IMR-90 (cell line): ENCODE data around the gene STARD10. TPM values are rescaled to one million over a fixed set of nuclear protein-coding genes. Genes with fewer than 3 reads are reported as not detected.

Source experiments
- ATAC-seq: fragments of 200-7000 bp; cut with Tn5 transposase; 2 replicates; pipeline ENCODE4 v1.9.1; 2020; ENCODE audit warnings: low read depth, mild to moderate bottlenecking, moderate library complexity
- BruUV-seq: library from RNA; stranded (reverse); fragments of 400-500 nt; replicated peaks from 2 replicates; lab custom pipeline; 2021; lab: Mats Ljungman, UMichigan
- CTCF ChIA-PET: fragments of 300-600 bp; formaldehyde crosslinking; extraction: SDS; loops from one replicate; lab custom pipeline; 2021; ENCODE audit warnings: antibody characterized with exemption; lab: Yijun Ruan, JAX
- POLR2A ChIA-PET: fragments of 300-600 bp; sonication (Branson Sonifier 250); formaldehyde crosslinking; loops from one replicate; lab custom pipeline; 2022; ENCODE audit warnings: antibody characterized with exemption; ENCODE audit not compliant: unreplicated experiment; lab: Charles Lee
- DNase-seq: peaks from one replicate; pipeline ENCODE4 v3.0.0; 2013
- H2AFZ ChIP-seq: replicated peaks from 2 replicates; pipeline ENCODE3; 2013; ENCODE audit warnings: low read length, mild to moderate bottlenecking; ENCODE audit not compliant: poor library complexity
- H2AK5ac ChIP-seq: 2 replicates; pipeline ENCODE4 v1.6.1; 2013; ENCODE audit warnings: low read depth, low read length, inconsistent platforms
- H2AK9ac ChIP-seq: replicated peaks from 2 replicates; pipeline ENCODE3; 2013; ENCODE audit warnings: mild to moderate bottlenecking, low read depth, low read length, moderate library complexity; ENCODE audit not compliant: poor library complexity
- H2BK120ac ChIP-seq: 2 replicates; pipeline ENCODE4 v1.6.1; 2013; ENCODE audit warnings: low read depth, low read length, inconsistent platforms
- H2BK15ac ChIP-seq: 3 replicates; pipeline ENCODE4 v1.6.1; 2013; ENCODE audit warnings: low read depth, low read length, inconsistent platforms
- H2BK20ac ChIP-seq: 2 replicates; pipeline ENCODE4 v1.6.1; 2013; ENCODE audit warnings: low read depth, mild to moderate bottlenecking, inconsistent platforms, low read length, moderate library complexity
- H2BK5ac ChIP-seq: 2 replicates; pipeline ENCODE4 v1.6.1; 2013; ENCODE audit warnings: mild to moderate bottlenecking, low read depth, low read length, inconsistent platforms; ENCODE audit not compliant: poor library complexity, severe bottlenecking
- H3K14ac ChIP-seq: replicated peaks from 2 replicates; pipeline ENCODE4 v1.6.1; 2013; ENCODE audit warnings: low read depth, low read length, inconsistent platforms
- H3K18ac ChIP-seq: 2 replicates; pipeline ENCODE4 v1.6.1; 2013; ENCODE audit warnings: low read depth, low read length, control low read depth
- H3K23ac ChIP-seq: 2 replicates; pipeline ENCODE4 v1.6.1; 2013; ENCODE audit warnings: low read depth, low read length, inconsistent platforms
- H3K27ac ChIP-seq: 2 replicates; pipeline ENCODE4 v1.5.1; 2013; ENCODE audit warnings: mild to moderate bottlenecking, control low read depth, low read length; ENCODE audit not compliant: insufficient read depth
- H3K27me3 ChIP-seq: 2 replicates; pipeline ENCODE4 v1.6.1; 2013; ENCODE audit warnings: low read length; ENCODE audit not compliant: control insufficient read depth, insufficient read depth
- H3K36me3 ChIP-seq: 2 replicates; pipeline ENCODE4 v1.6.1; 2013; ENCODE audit warnings: low read length, mixed read lengths; ENCODE audit not compliant: control insufficient read depth, insufficient read depth
- H3K4ac ChIP-seq: 2 replicates; pipeline ENCODE4 v1.6.1; 2013; ENCODE audit warnings: low read depth, low read length, inconsistent platforms
- H3K4me1 ChIP-seq: 2 replicates; pipeline ENCODE4 v1.6.1; 2013; ENCODE audit warnings: low read length, mixed read lengths; ENCODE audit not compliant: control insufficient read depth, insufficient read depth
- H3K4me2 ChIP-seq: 2 replicates; pipeline ENCODE4 v1.6.1; 2013; ENCODE audit warnings: low read depth, mild to moderate bottlenecking, control low read depth, low read length, moderate library complexity
- H3K4me3 ChIP-seq: 2 replicates; pipeline ENCODE4 v1.5.1; 2013; ENCODE audit warnings: low read depth, mild to moderate bottlenecking, control low read depth, low read length, moderate library complexity; ENCODE audit not compliant: insufficient read depth
- H3K56ac ChIP-seq: 2 replicates; pipeline ENCODE4 v1.6.1; 2013; ENCODE audit warnings: low read length, inconsistent platforms; ENCODE audit not compliant: insufficient read depth; ENCODE audit errors: extremely low read depth
- H3K79me1 ChIP-seq, 2 experiments: 2 replicates each; pipeline ENCODE4 v1.6.1; 2013; ENCODE audit warnings: low read length in 2 of 2, inconsistent platforms in 1 of 2, low read depth in 1 of 2
- H3K9ac ChIP-seq: 2 replicates; pipeline ENCODE4 v1.6.1; 2013; ENCODE audit warnings: low read depth, low read length, control low read depth
- H3K9me1 ChIP-seq: 2 replicates; pipeline ENCODE4 v1.6.1; 2013; ENCODE audit warnings: low read length, inconsistent platforms; ENCODE audit not compliant: insufficient read depth
- H3K9me3 ChIP-seq: 2 replicates; pipeline ENCODE4 v1.6.1; 2013; ENCODE audit warnings: low read length; ENCODE audit not compliant: control insufficient read depth, insufficient read depth
- H4K20me1 ChIP-seq: 2 replicates; pipeline ENCODE4 v1.6.1; 2013; ENCODE audit warnings: low read length, inconsistent platforms; ENCODE audit not compliant: insufficient read depth
- H4K5ac ChIP-seq: 2 replicates; pipeline ENCODE4 v1.6.1; 2013; ENCODE audit warnings: mild to moderate bottlenecking, low read depth, low read length, control low read depth
- H4K8ac ChIP-seq, 2 experiments: 2 replicates each; pipeline ENCODE4 v1.6.1; 2013; ENCODE audit warnings: low read depth in 2 of 2, low read length in 2 of 2, control low read depth in 1 of 2, inconsistent platforms in 1 of 2
- H4K91ac ChIP-seq: 2 replicates; pipeline ENCODE4 v1.6.1; 2013; ENCODE audit warnings: low read depth, low read length, inconsistent platforms; ENCODE audit not compliant: insufficient read depth
- CHD1 ChIP-seq: IDR thresholded peaks from 2 replicates; pipeline ENCODE4 v1.6.1; 2012; ENCODE audit warnings: low read depth, low read length, improper control_type of control experiment
- CTCF ChIP-seq: conservative IDR thresholded peaks from 2 replicates; pipeline ENCODE4 v1.5.1; 2012; ENCODE audit warnings: mild to moderate bottlenecking, low read depth, low read length, improper control_type of control experiment
- RCOR1 ChIP-seq: IDR thresholded peaks from 2 replicates; pipeline ENCODE4 v1.6.1; 2012; ENCODE audit warnings: mild to moderate bottlenecking, low read length, improper control_type of control experiment; ENCODE audit not compliant: insufficient replicate concordance
- SMC3 ChIP-seq: fragments of 150-350 bp; IDR thresholded peaks from 2 replicates; pipeline ENCODE4 v1.6.1; 2016; ENCODE audit warnings: low read depth, mild to moderate bottlenecking, antibody characterized with exemption, low read length, moderate library complexity
- WGBS, 2 experiments: methylation state at CpG; one replicate each; pipeline versions ENCODE4 v1.1.5 to v1.1.7; 2013; ENCODE audit warnings: missing lambda C conversion rate in 2 of 2; ENCODE audit not compliant: insufficient read length in 1 of 2; ENCODE audit errors: extremely low coverage in 2 of 2; 5-methylcytosine and 5-hydroxymethylcytosine counted together
- dilution Hi-C: fragments of 300-500 bp; cut with HindIII; formaldehyde crosslinking; loops from one replicate; pipeline ENCODE4 v1.14.3; 2018; ENCODE audit warnings: low sequenced_read_pairs; ENCODE audit not compliant: unreplicated experiment
- in situ Hi-C: fragments of 300-500 bp; cut with MboI; formaldehyde crosslinking; loops from 3 replicates; pipeline ENCODE4 v1.14.3; 2019; ENCODE audit warnings: low sequenced_read_pairs, inconsistent platforms, mixed read lengths
- intact Hi-C: fragments of 100-400 bp; cut with micrococcal nuclease; formaldehyde crosslinking; loops from 2 replicates; pipeline ENCODE4 v1.10.0; 2022
- polyA plus RNA-seq, 3 experiments: library from polyadenylated mRNA; depleted of rRNA; stranded (reverse); fragments of >200 nt; gene quantifications; 2 replicates each; pipeline ENCODE4 v1.2.3, GENCODE V29; 2012; ENCODE audit warnings: low replicate concordance in 1 of 3
- total RNA-seq: library from RNA; depleted of rRNA; stranded (reverse); fragments of >200 nt; gene quantifications from 2 replicates; pipeline ENCODE4 v1.2.3, GENCODE V29; 2012

STARD10 gene
- total and polyA plus RNA-seq, 2 of the 4 experiments (the other 2 are of a cell fraction): 23.8 to 37.4 TPM

GRCh38 chr11:72832301-72833082 is 38.6 kb upstream of the STARD10 start:
- Histone ChIP-seq H4K8ac (no peak overlapping the region), H2AK9ac (no peak overlapping the region), H2BK120ac (no peak overlapping the region), H3K9me3 (no peaks in the 10 kb centered on the region), H3K9ac (no peak overlapping the region), H3K14ac (no peak overlapping the region), H3K79me1 (peaks cover 0 to 12% of the 10 kb centered on the region in 2 experiments; a peak in 1 of 4 replicates), H3K23ac (no peak overlapping the region), H3K4ac (0 out of 2 replicates have a peak overlapping the region, but pooled peaks have one; percentile 2), H3K4me1 (peaks cover 9% of the 10 kb centered on the region), H3K9me1 (peaks cover 5% of the 10 kb centered on the region), H3K27ac (no peak overlapping the region), H4K20me1 (no peaks in the 10 kb centered on the region), H3K36me3 (peaks cover 2% of the 10 kb centered on the region; the same call in 1 of the 2 replicates), H3K18ac (no peak overlapping the region), H3K4me2 (no peak overlapping the region), H2AK5ac (peak overlapping the region; percentile 37; the same call in 1 of the 2 replicates), H2AFZ (no peak overlapping the region), H2BK20ac (no peak overlapping the region), H4K91ac (no peak overlapping the region; the same call in 1 of the 2 replicates), H3K56ac (no peak overlapping the region; the same call in 1 of the 2 replicates), H4K5ac (no peak overlapping the region), H3K4me3 (no peak overlapping the region), H2BK15ac (no peak overlapping the region), H2BK5ac (no peak overlapping the region), H3K27me3 (no peaks in the 10 kb centered on the region)
- no TSS peak for BruUV-seq
- POLR2A ChIA-PET: no interaction called here
- in situ Hi-C loops (loop anchor here (5.0 kb wide), 2 partner anchors 345 to 455 kb away; no protein-coding TSS in a partner anchor), intact Hi-C loops (no loop called here), dilution Hi-C loops (no loop called here)
- CTCF ChIA-PET: interaction anchor here (1.0 to 3.2 kb wide), 5 partner anchors 9 to 410 kb away, joined by 3 to 19 read pairs (median 4); no protein-coding TSS in a partner anchor
- ATAC-seq: no peak
- no peak for DNase-seq
- no peak for TF ChIP-seq RCOR1
- no peak for TF ChIP-seq CTCF
- no peak for TF ChIP-seq SMC3
- no peak for TF ChIP-seq CHD1
- WGBS, 2 experiments: 81% methylated on average over 3 of the region's 9 CpGs; no CpG with 5 or more reads in 1 of the 2 experiments
